NT2/D1 (cell line): ENCODE measurements around the gene SET.

Experiments
- SUZ12 ChIP-seq: IDR thresholded peaks from 2 replicates; pipeline ENCODE4 v1.6.1; 2011; ENCODE audit not compliant: insufficient read length, insufficient read depth; ENCODE audit errors: extremely low read depth
- YY1 ChIP-seq: IDR thresholded peaks from 2 replicates; pipeline ENCODE4 v1.6.1; 2011; ENCODE audit not compliant: insufficient read length, insufficient read depth
- ZNF274 ChIP-seq: IDR thresholded peaks from 2 replicates; pipeline ENCODE4 v1.6.1; 2011; ENCODE audit warnings: mild to moderate bottlenecking, low read depth, low read length

DNA sequence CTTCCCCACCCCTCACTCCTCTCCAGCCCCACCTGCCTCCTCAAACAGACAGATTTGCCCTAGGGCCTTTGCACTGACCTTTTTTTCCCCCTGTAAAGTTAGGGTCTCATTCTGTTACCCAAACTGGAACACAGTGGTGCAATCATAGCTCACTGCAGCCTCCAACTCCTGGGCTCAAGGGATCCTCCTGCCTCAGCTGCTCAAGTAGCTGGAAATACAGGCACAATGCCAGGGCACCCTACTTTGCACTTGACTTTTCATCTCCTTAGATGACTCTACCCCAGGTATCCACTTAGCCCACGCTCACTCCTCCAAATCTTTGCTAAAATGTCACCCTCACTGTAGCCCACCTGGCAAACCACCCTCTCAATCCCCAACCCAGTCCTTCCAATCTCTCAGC is 34.5 kb upstream of the SET start:
- TF ChIP-seq ZNF274: no peak
- TF ChIP-seq YY1: no peak
- TF ChIP-seq SUZ12: no peak
